Measurements from ENCODE around the gene CAMK2B.

The CAMK2B gene

DNA sequence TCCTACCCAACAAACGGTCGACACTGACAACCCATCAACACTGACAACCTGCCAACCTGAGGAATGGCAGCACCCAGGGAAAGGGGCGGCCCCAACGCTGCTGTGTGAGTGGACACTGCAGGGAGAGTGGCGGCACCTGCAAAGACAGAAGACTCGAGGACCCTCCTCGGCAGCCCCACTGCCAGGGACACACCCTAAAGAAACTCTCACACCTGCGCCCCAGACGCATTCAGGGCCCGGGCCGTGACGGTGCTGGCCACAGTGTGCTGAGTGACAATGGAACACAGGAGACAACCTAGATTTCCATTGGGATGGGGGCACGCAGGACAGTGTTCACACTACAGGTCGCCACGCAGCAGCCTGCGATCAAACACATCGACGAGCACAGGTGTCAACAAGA is 3.6 kb downstream of the CAMK2B start:
- TF ChIP-seq, protein P1, sequence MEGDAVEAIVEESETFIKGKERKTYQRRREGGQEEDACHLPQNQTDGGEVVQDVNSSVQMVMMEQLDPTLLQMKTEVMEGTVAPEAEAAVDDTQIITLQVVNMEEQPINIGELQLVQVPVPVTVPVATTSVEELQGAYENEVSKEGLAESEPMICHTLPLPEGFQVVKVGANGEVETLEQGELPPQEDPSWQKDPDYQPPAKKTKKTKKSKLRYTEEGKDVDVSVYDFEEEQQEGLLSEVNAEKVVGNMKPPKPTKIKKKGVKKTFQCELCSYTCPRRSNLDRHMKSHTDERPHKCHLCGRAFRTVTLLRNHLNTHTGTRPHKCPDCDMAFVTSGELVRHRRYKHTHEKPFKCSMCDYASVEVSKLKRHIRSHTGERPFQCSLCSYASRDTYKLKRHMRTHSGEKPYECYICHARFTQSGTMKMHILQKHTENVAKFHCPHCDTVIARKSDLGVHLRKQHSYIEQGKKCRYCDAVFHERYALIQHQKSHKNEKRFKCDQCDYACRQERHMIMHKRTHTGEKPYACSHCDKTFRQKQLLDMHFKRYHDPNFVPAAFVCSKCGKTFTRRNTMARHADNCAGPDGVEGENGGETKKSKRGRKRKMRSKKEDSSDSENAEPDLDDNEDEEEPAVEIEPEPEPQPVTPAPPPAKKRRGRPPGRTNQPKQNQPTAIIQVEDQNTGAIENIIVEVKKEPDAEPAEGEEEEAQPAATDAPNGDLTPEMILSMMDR (IDR thresholded peaks at IDR 0.05; ENCODE audit: extremely low read depth, insufficient read depth, missing control alignments), result no peak
- in situ Hi-C loops (cut with MboI; ENCODE audit: low pct_unique_long_range_greater_than_20kb, low sequenced_read_pairs, unreplicated experiment), result no loop called here
- no peak for DNase-seq (ENCODE audit: low spot score)

GRCh38 chr7:44320794-44321371 is 4.5 kb downstream of the CAMK2B start:
- TF ChIP-seq, protein P1 (IDR thresholded peaks at IDR 0.05; ENCODE audit: extremely low read depth, insufficient read depth, missing control alignments), result no peak
- in situ Hi-C loops (cut with MboI; ENCODE audit: low pct_unique_long_range_greater_than_20kb, low sequenced_read_pairs, unreplicated experiment), result no loop called here
- DNase-seq (ENCODE audit: low spot score), result no peak

- TF ChIP-seq, protein P1 (IDR thresholded peaks at IDR 0.05; ENCODE audit: extremely low read depth, insufficient read depth, missing control alignments), result no peak
- in situ Hi-C loops (cut with MboI; ENCODE audit: low pct_unique_long_range_greater_than_20kb, low sequenced_read_pairs, unreplicated experiment), result no loop called here
- DNase-seq (ENCODE audit: low spot score), result no peak
Observed at GRCh38 chr7:44320141-44320540, 5.3 kb downstream of the CAMK2B start.

- no peak for DNase-seq (ENCODE audit: low spot score)
- in situ Hi-C loops (cut with MboI; ENCODE audit: low pct_unique_long_range_greater_than_20kb, low sequenced_read_pairs, unreplicated experiment), result no loop called here
- TF ChIP-seq, protein P1 (IDR thresholded peaks at IDR 0.05; ENCODE audit: extremely low read depth, insufficient read depth, missing control alignments), result no peak
Observed at GRCh38 chr7:44318332-44318731, 7.1 kb downstream of the CAMK2B start.

DNA sequence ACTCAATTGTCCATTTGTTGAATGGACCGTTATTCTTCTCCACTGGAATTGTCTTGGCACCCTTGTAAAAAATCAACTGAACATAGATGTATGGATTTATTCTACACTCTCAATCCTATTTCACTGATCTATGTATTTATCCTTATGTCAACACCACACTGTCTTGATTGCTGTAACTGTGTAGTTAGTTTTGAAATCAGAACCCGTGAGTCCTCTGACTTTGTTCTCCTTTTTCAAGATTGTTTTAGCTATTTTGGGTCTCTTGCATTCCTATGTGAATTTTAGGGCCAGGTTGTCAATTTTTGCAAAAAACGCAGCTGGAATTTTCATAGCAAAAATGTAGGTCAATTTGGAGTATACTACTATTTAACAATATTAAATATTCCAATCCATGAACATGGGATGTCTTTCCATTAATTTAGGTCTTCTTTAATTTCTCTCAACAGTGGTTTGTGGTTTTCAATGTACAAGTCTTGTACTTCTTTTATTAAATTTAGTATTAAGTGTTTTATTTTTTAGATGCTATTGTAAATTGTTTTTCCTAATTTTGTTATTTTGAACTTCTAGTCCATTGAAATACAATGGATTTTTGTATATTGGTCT is 10.0 kb downstream of the CAMK2B start:
- TF ChIP-seq, protein P1 (IDR thresholded peaks at IDR 0.05; ENCODE audit: extremely low read depth, insufficient read depth, missing control alignments), result no peak
- in situ Hi-C loops (cut with MboI; ENCODE audit: low pct_unique_long_range_greater_than_20kb, low sequenced_read_pairs, unreplicated experiment), result no loop called here
- no peak for DNase-seq (ENCODE audit: low spot score)

- TF ChIP-seq, protein P1 (IDR thresholded peaks at IDR 0.05; ENCODE audit: extremely low read depth, insufficient read depth, missing control alignments), result no peak
- in situ Hi-C loops (cut with MboI; ENCODE audit: low pct_unique_long_range_greater_than_20kb, low sequenced_read_pairs, unreplicated experiment), result no loop called here
- no peak for DNase-seq (ENCODE audit: low spot score)
Observed at GRCh38 chr7:44313621-44314031, 11.8 kb downstream of the CAMK2B start.

Measured in GM13977 (cell line).